Measurements from ENCODE around the gene PDZK1.
"Not testable (repeated sequence)": the region's sequence is repeated elsewhere in the genome, so short reads cannot be mapped to it uniquely, and the experiment has no call there.

PDZK1 gene

DNA sequence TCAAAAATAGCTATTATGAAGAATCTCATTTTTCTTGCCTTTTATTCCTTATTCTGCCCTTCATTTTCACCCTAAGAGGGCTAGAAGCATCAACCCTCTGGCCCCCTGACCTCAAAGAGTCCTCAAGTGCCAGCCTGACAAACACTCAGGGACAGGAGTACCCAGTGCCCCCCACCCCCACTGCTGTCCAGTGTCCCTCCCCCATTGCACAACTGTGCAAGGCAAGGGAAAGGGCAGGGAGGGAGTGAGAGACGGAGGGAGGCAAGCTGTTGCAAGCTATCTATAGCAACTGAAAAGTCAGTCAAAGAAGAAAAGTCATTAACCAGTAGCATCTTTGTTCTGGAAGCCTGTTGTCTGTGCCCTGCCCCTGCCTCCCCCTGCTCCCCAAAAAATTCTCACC lies 21.1 kb downstream of the PDZK1 start:
- H3K36me3 ChIP-seq (ENCODE audit: control insufficient read depth, insufficient read depth, low read length); H3K9me3 ChIP-seq (ENCODE audit: control insufficient read depth, low read length); H3K27me3 ChIP-seq (ENCODE audit: control insufficient read depth, insufficient read depth, low read length); H3K9ac ChIP-seq (ENCODE audit: low read length); H3K4me3 ChIP-seq (ENCODE audit: low read length): not testable (repeated sequence)
- H3K4me1 ChIP-seq (ENCODE audit: control insufficient read depth, insufficient read depth, low read length) = peaks cover 16% of the 10 kb centered on the region

DNA sequence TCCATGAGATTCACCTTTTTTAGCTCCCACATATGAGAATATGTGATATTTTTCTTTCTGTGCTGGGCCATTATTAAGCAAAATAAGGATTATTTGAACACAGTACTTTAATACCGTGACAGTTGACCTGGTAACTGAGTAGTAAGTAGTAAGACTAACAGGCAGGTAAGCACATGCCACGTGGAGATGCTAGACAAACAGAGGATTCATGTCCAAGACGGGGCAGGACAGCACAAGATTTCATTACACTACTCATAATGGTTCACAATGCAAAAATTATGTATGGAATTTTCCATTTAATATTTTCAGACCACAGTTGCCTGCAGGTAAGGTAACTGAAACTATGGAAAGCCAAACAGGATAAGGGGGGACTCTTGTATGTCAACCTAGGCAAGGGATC lies 22.3 kb downstream of the PDZK1 start:
- H3K36me3 ChIP-seq (ENCODE audit: control insufficient read depth, insufficient read depth, low read length) = not testable (repeated sequence)

DNA sequence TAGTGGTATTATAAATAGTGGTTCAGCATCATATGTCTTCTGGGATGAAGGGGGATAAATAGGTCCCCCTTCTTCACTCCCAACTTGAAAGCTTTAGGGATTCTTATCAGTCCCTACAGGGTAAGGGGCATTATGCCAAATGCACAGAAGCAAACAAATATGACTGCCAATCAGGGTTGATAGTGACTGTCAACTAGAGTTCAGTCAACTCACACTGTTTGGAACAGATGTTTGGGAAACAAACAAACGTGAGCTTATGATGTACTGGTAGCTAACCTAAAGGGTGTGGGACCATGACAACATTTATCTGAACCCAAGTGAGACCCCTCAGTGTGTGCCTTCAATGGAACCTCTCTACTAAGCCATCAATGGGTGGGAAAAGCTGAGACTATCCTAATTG lies 34.0 kb downstream of the PDZK1 start:
- not testable (repeated sequence) for H3K4me3 ChIP-seq (ENCODE audit: low read length); H3K9ac ChIP-seq (ENCODE audit: low read length); H3K27me3 ChIP-seq (ENCODE audit: control insufficient read depth, insufficient read depth, low read length); H3K4me1 ChIP-seq (ENCODE audit: control insufficient read depth, insufficient read depth, low read length); H3K36me3 ChIP-seq (ENCODE audit: control insufficient read depth, insufficient read depth, low read length); H3K9me3 ChIP-seq (ENCODE audit: control insufficient read depth, low read length)

More for the DNA sequence above, 22.3 kb downstream of the PDZK1 start:
- H3K9me3 ChIP-seq (ENCODE audit: control insufficient read depth, low read length); H3K27me3 ChIP-seq (ENCODE audit: control insufficient read depth, insufficient read depth, low read length); H3K9ac ChIP-seq (ENCODE audit: low read length); H3K4me3 ChIP-seq (ENCODE audit: low read length); H3K4me1 ChIP-seq (ENCODE audit: control insufficient read depth, insufficient read depth, low read length): not testable (repeated sequence)

DNA sequence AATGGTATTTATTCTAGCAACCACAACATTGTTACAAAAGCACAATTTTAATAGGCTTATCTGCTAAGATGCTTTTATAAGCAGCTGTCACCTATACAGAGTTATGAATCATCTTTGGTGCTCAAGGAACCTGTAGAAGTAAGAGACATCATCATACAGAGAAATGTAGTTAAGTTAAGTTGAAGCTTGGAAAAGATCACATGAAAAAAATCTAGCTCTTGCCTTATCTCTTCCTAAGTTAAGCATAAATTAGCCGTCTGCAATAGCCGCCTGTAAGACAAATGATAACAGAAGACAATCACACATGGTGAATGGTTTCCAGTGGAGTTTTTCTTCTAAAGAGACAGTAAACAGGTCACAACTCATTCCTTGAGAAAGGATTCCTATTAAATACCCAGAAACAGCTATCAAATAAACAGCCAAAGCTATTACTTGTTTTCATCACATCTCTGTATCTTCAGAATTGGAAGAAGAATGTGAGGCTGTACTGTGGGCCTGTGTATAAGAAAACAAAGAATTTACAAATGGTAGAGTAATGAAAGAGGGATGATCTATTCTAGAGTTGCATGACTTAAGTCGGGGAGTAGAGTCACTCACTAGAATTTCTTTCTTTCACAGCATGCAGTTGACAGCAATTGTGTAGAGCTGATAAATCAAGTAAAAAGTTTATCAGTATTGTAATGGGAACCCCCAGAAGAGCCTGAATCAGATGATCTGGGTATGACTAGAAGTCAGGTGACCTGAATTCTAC lies 36.0 kb downstream of the PDZK1 start:
- H3K9ac ChIP-seq (ENCODE audit: low read length); H3K36me3 ChIP-seq (ENCODE audit: control insufficient read depth, insufficient read depth, low read length); H3K27me3 ChIP-seq (ENCODE audit: control insufficient read depth, insufficient read depth, low read length); H3K4me1 ChIP-seq (ENCODE audit: control insufficient read depth, insufficient read depth, low read length); H3K9me3 ChIP-seq (ENCODE audit: control insufficient read depth, low read length); H3K4me3 ChIP-seq (ENCODE audit: low read length): not testable (repeated sequence)

DNA sequence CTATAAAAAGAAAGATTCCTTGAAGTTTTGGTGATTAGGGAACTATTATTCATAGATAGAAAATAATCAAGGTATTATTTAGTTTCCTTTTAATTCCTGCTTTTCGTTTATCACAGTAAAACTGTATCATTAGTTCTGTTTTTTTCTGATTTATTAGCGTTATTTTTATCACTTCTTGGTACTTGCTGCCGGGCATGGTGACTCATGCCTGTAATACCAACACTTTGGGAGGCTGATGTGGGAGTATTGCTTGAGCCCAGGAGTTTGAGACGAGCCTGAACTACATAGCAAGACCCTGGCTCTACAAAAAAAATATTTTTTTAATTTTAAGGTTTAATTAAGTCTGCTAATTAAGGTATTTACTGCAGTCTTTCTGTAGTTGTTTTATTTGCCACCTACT lies 42.2 kb downstream of the PDZK1 start:
- H3K4me3 ChIP-seq (ENCODE audit: low read length); H3K27me3 ChIP-seq (ENCODE audit: control insufficient read depth, insufficient read depth, low read length); H3K9me3 ChIP-seq (ENCODE audit: control insufficient read depth, low read length); H3K9ac ChIP-seq (ENCODE audit: low read length); H3K36me3 ChIP-seq (ENCODE audit: control insufficient read depth, insufficient read depth, low read length); H3K4me1 ChIP-seq (ENCODE audit: control insufficient read depth, insufficient read depth, low read length): not testable (repeated sequence)

DNA sequence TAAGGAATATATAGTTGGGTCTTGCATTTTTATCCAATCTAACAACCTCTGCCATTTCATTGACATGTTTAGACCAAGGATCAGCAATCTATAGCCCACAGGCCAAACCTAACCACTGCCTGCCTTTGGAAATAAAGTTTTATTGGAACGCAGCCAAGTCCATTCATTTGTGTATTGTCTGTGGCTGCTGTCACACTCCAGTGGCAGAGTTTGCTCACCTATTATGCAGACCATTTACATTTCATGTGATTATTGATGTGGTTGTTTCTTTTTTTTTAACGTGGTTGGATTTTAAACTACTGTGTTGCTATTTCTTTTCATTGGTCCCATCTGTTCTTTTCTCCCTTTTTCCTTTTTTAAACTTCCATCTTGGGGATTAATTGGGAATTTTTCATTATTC lies 44.7 kb downstream of the PDZK1 start:
- H3K36me3 ChIP-seq (ENCODE audit: control insufficient read depth, insufficient read depth, low read length) = not testable (repeated sequence)

DNA sequence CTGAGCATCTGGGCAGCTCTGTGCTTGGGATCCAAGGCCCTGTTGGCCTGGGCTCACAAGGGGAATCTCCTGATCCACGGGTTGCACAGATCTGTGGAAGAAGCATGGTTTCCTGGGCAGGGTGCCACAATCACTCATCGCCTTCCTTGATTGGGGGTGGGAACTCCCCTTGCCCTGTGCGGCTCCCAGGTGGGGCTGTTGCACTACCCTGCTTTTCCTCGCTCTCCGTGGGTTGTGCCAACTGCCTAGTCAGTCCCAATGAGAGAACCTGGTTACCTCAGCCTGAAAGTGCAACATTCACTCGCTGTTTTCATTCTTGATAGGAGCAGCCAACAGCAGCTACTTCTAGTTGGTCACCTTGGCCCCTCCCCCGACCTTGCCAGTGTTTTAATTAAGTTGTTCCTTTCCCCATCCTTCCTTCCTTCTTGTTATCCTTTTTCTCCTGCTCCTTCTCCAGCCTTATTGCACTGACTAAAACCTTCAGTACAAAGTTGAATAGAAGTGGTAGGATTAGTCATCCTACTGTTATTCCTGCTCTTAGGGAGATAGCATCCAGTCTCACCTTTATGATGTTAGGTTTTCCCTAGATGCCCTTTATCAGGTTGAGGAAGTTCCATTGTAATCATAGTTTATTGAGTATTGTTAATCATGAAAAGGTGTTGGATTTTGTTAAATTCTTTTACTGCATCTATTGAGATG lies 50.8 kb downstream of the PDZK1 start:
- H3K9ac ChIP-seq (ENCODE audit: low read length); H3K4me1 ChIP-seq (ENCODE audit: control insufficient read depth, insufficient read depth, low read length); H3K27me3 ChIP-seq (ENCODE audit: control insufficient read depth, insufficient read depth, low read length); H3K36me3 ChIP-seq (ENCODE audit: control insufficient read depth, insufficient read depth, low read length); H3K9me3 ChIP-seq (ENCODE audit: control insufficient read depth, low read length); H3K4me3 ChIP-seq (ENCODE audit: low read length): not testable (repeated sequence)

More for the DNA sequence above, 44.7 kb downstream of the PDZK1 start:
- not testable (repeated sequence) for H3K9me3 ChIP-seq (ENCODE audit: control insufficient read depth, low read length); H3K9ac ChIP-seq (ENCODE audit: low read length); H3K4me1 ChIP-seq (ENCODE audit: control insufficient read depth, insufficient read depth, low read length); H3K4me3 ChIP-seq (ENCODE audit: low read length); H3K27me3 ChIP-seq (ENCODE audit: control insufficient read depth, insufficient read depth, low read length)

DNA sequence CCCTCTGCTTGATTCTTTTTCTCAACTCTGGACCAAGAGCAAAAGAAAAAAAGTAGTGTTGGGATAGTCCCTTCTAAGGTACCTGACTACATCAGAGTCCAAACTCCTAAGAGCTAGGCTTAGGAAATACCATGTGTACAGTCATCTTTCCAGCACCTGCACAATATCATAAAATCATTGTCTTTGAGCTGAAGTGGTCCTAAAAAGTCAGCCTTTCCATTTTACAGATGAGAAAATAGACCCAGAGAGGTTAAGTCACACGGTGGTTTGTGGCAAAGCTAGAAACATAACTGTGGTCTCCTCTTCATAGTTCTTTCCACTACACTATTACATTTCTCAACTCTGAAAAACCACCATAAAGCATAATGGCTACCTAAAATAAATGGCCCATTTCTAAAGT lies 63.2 kb downstream of the PDZK1 start:
- not testable (repeated sequence) for H3K4me1 ChIP-seq (ENCODE audit: control insufficient read depth, insufficient read depth, low read length); H3K9ac ChIP-seq (ENCODE audit: low read length); H3K27me3 ChIP-seq (ENCODE audit: control insufficient read depth, insufficient read depth, low read length); H3K9me3 ChIP-seq (ENCODE audit: control insufficient read depth, low read length); H3K4me3 ChIP-seq (ENCODE audit: low read length); H3K36me3 ChIP-seq (ENCODE audit: control insufficient read depth, insufficient read depth, low read length)

DNA sequence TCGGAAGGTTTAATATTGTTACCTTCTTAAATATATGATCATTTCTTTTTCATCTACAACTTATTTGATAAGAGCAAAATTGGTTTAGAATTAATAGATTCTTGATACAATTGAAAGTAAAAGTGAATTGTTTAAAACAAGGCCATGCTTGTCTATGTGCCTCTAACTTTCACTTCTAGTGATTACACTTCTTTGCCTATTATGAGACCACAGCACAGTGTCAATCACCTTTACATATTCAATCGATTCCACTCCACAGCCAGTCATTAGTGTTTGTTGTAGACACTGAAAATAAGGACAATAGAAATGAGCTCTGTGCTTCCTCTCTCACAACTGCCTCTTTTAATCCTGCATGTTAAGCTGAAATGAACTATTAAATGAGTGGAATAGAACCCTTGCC lies 65.3 kb downstream of the PDZK1 start:
- H3K36me3 ChIP-seq (ENCODE audit: control insufficient read depth, insufficient read depth, low read length); H3K4me1 ChIP-seq (ENCODE audit: control insufficient read depth, insufficient read depth, low read length); H3K9me3 ChIP-seq (ENCODE audit: control insufficient read depth, low read length); H3K27me3 ChIP-seq (ENCODE audit: control insufficient read depth, insufficient read depth, low read length); H3K4me3 ChIP-seq (ENCODE audit: low read length); H3K9ac ChIP-seq (ENCODE audit: low read length): not testable (repeated sequence)

DNA sequence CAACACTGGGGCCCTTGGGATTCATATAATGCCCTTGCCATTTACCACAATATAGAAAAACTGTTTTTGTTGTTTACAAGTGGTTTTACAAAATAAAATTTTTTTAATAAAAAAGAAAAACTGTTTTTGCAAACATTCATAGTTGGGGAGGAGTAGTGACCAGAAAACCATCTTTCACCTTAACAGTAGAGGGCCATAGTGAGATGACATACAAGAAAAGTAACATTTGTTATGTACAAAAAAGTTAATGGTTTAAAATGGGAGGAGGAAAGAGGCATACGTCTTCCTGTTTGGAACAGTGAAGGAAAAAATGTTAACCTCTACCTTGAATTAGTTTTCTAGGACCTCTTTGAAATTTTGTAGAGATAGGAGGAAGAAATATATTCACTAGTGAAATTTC lies 70.9 kb downstream of the PDZK1 start:
- not testable (repeated sequence) for H3K4me1 ChIP-seq (ENCODE audit: control insufficient read depth, insufficient read depth, low read length); H3K9me3 ChIP-seq (ENCODE audit: control insufficient read depth, low read length); H3K36me3 ChIP-seq (ENCODE audit: control insufficient read depth, insufficient read depth, low read length); H3K9ac ChIP-seq (ENCODE audit: low read length); H3K27me3 ChIP-seq (ENCODE audit: control insufficient read depth, insufficient read depth, low read length); H3K4me3 ChIP-seq (ENCODE audit: low read length)

DNA sequence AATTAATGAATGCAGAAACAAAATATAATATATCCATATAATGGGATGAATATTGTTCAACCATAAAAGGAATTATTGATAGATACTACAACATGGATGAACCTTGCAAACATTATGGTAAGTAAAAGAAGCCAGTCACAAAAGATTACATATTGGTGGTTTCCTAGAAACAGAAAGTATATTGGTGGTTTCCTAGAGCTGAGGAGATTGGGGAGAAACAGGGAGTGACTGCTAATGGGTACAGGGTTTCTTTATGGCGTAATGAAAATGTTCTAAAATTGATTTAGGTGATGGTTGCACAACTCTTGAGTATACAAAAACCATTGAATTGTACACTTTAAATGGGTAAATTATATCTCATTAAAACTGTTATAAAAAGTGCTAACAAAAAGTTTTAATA lies 85.0 kb downstream of the PDZK1 start:
- H3K4me3 ChIP-seq (ENCODE audit: low read length); H3K9ac ChIP-seq (ENCODE audit: low read length); H3K36me3 ChIP-seq (ENCODE audit: control insufficient read depth, insufficient read depth, low read length); H3K4me1 ChIP-seq (ENCODE audit: control insufficient read depth, insufficient read depth, low read length); H3K27me3 ChIP-seq (ENCODE audit: control insufficient read depth, insufficient read depth, low read length); H3K9me3 ChIP-seq (ENCODE audit: control insufficient read depth, low read length): not testable (repeated sequence)
